ENCODE results near the gene UBXN7.

- TF ChIP-seq, protein P1, sequence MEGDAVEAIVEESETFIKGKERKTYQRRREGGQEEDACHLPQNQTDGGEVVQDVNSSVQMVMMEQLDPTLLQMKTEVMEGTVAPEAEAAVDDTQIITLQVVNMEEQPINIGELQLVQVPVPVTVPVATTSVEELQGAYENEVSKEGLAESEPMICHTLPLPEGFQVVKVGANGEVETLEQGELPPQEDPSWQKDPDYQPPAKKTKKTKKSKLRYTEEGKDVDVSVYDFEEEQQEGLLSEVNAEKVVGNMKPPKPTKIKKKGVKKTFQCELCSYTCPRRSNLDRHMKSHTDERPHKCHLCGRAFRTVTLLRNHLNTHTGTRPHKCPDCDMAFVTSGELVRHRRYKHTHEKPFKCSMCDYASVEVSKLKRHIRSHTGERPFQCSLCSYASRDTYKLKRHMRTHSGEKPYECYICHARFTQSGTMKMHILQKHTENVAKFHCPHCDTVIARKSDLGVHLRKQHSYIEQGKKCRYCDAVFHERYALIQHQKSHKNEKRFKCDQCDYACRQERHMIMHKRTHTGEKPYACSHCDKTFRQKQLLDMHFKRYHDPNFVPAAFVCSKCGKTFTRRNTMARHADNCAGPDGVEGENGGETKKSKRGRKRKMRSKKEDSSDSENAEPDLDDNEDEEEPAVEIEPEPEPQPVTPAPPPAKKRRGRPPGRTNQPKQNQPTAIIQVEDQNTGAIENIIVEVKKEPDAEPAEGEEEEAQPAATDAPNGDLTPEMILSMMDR (IDR thresholded peaks at IDR 0.05; ENCODE audit: low read depth, low read length), result no peak
- no peak for TF ChIP-seq EZH2phosphoT487 (IDR thresholded peaks at IDR 0.05; ENCODE audit: low read depth)
Observed at GRCh38 chr3:196377321-196377720, 54.9 kb downstream of the UBXN7 start.

Data from OCI-LY3 (cell line).